ENCODE measurements around the gene DAP3.

DNA sequence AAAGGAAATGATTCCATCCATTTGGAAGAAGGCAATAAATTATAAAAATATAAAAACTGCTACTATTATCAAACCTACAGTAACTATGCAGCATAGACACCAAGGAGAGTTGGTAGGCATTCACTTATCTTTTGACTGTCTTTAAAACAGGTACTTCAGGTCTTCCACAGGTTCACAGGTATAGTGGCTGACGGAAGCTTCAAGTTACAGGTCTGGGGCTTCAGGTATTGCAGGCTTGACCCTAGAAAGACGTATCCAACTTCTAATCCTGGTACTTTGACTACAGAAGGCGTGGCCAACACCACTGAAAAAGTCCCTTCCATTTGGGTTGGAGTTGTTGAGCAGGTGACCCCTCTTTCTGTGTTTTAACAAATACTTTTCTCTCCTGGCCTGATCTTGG lies 35.9 kb upstream of the DAP3 start:
- TF ChIP-seq EZH2phosphoT487 (IDR thresholded peaks at IDR 0.05; ENCODE audit: insufficient read depth, low read depth): no peak
- no peak for TF ChIP-seq EZH2 (IDR thresholded peaks at IDR 0.05; ENCODE audit: insufficient read depth, poor library complexity, severe bottlenecking)

All from GM23248 (cell line).